ENCODE data around the gene OR10V1.
"Not testable (repeated sequence)": the region's sequence is repeated elsewhere in the genome, so short reads cannot be mapped to it uniquely, and the experiment has no call there.

OR10V1 gene

DNA sequence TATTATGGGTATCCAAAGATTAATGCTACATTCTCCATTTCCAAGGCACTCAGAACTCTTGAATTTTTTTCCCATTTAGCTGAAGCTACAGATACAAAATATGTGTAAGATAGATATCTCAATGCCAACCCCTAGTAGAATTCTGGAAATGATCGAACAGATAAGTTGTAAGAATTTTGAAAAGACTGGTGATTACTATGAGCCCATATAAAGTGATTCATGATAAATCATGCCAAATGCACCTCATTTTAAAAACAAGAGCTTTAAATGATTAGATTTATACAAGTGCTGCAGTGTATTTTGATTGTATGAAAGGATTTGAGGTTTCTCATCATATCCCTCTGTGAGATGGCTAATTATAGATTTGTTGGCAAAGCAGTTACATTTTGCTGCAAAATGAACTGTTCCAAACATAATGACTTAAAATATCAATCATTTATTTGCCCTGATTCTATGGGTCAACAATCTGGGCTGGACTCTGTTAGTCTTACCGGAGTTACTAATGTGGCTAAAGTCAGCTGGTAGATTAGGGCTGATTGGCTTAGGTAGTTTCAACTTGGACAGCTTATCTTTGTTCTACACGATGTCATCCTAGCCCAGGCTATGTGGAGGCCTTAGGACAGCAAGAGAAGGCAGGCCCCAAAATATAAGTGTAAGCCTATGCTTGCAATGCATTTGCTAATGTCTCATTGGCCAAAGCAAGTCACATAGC, 3.4 kb downstream of the OR10V1 start:
- in situ Hi-C loops (cut with MboI; ENCODE audit: low sequenced_read_pairs): no loop called here

DNA sequence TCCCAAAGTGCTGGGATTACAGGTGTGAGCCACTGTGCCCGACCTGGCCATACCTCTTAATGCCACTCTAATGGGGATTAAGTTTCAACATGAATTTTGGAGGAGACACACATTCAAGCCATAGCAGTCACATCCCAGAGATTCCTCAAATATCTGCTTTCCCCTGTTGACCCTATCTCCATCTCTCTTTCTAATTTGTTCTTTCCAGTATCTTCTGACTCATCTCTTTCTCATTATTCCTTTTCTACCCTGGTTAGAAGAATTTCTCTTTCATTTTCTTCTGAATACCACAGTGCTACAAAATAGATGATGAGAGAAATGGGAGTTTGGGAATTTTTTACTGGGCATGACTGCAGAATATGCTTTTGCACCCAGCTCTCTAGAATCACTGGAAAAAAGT, 5.1 kb downstream of the OR10V1 start:
- in situ Hi-C loops (cut with MboI; ENCODE audit: low sequenced_read_pairs): no loop called here

DNA sequence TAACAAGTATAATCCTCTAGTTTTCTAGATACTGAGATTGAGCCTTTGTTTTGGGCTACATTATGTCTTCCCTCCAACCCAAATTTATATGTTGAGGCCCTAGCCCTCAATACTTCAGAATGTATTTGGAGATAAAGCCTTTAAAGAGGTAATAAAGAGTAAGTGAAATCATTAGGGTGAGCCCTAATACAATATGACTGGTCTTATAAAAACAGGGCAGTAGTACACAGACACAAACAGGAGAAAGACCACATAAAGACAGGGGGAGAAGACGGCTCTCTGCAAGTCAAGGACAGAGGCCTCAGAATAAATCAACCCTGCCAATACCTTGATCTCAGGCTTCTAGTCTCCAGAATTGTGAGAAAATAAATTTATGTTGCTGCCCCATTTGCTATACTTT, 6.3 kb downstream of the OR10V1 start:
- in situ Hi-C loops (cut with MboI; ENCODE audit: low sequenced_read_pairs): no loop called here

DNA sequence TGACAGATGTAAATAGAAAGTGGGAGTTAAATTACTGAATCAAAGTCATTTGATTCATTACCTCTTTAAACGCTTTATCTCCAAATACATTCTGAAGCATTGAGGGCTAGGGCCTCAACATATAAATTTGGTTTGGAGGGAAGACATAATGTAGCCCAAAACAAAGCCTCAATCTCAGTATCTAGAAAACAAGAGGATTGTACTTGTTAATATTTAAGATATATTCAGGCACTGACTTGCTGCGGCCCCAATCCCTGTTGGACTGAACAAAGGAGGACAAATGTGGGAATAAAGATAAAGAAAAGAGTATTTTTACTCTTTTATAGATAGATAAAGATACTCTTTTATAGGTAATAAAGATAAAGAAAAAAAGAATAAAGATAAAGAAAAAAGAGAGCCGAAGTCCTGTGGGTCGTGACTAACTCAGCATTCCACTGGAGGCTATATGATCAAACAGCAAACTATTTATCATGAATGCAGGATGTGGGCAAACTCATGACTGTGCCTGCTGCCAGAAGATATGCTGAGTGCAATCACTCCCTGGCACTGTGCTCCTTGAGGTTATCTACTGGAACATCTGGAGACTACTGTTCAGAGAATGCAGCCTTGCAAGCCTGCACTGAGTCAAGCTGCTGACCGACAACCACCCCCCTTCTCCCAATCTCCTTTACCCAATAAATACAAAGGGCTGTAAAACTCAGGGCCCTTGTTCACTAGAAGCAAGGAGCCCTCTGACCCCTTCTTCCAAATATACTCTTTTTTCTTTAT, 6.9 kb downstream of the OR10V1 start:
- in situ Hi-C loops (cut with MboI; ENCODE audit: low sequenced_read_pairs): no loop called here

DNA sequence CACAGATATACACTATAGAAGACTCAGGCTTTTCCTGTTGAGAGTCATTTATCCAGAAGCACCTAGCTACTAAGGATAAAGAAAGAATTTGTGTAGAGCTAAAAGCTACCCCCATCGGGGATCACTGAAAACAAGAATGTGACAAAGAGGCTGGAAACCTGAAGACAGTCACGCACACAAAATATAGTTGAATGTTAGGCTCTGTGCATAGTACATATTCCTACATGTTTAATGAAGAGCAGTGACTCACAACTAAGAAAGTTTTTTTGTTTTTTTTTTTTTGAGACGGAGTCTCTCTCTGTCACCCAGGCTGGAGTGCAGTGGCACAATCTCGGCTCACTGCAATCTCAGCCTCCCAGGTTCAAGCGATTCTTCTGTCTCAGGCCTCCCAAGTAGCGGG, 8.4 kb downstream of the OR10V1 start:
- in situ Hi-C loops (cut with MboI; ENCODE audit: low sequenced_read_pairs): no loop called here

DNA sequence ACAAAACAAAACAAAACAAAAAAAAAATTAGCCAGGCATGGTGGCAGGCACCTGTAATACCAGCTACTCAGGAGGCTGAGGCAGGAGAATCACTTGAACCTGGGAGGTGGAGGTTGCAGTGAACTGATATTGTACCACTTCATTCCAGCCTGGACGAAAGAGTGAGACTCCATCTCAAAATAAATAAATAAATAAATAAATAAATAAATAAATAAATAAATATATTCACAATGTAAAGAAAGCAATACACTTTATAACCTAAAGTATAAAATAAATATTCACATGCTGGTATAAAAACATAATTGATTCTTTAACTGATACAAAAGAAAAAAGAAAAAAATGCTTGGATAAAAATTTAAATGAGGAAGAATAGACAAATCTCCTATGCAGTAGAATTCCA, 10.1 kb downstream of the OR10V1 start:
- in situ Hi-C loops (cut with MboI; ENCODE audit: low sequenced_read_pairs): not testable (repeated sequence)

DNA sequence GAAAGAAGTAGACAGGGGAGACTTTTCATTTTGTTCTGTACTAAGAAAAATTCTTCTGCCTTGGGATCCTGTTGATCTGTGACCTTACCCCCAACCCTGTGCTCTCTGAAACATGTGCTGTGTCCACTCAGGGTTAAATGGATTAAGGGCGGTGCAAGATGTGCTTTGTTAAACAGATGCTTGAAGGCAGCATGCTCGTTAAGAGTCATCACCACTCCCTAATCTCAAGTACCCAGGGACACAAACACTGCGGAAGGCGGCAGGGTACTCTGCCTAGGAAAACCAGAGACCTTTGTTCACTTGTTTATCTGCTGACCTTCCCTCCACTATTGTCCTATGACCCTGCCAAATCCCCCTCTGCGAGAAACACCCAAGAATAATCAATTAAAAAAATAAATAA, 13.5 kb downstream of the OR10V1 start:
- in situ Hi-C loops (cut with MboI; ENCODE audit: low sequenced_read_pairs): not testable (repeated sequence)

DNA sequence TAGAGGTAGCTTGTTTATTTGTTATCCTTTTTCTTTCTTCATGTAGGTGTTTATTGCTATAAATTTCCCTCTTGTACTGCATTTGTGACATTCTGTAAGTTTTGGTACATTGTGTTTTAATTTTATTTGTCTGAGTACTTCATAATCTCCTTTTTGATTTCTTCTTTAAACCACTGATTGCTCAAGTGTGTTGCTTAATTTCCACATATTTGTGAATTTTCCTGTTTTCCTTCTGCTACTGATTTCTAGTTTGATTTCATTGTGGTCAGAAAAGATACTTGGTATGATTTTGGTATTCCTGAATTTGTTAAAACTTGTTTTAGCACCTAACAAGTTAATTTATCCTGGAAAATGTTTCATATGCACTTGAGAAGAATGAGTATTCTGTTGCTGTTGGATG, 15.1 kb downstream of the OR10V1 start:
- in situ Hi-C loops (cut with MboI; ENCODE audit: low sequenced_read_pairs): no loop called here

DNA sequence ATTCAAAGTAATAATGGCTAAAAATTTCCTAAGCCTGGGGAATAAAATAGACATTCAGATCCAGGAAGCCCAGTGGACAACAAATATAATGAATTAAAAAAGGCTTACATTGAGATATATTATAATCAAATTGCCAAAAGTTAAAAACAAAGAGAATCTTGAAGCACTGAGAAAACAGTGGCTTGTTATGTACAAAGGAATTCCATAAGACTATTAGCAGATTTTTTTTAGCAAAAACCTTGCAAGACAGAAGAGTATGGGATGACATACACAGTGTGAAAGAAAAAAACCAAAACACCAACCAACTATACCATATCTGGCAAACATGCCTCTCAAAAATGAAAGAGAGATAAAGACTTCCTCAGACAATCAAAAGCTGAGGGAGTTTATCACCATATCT, 20.7 kb downstream of the OR10V1 start:
- in situ Hi-C loops (cut with MboI; ENCODE audit: low sequenced_read_pairs): no loop called here

DNA sequence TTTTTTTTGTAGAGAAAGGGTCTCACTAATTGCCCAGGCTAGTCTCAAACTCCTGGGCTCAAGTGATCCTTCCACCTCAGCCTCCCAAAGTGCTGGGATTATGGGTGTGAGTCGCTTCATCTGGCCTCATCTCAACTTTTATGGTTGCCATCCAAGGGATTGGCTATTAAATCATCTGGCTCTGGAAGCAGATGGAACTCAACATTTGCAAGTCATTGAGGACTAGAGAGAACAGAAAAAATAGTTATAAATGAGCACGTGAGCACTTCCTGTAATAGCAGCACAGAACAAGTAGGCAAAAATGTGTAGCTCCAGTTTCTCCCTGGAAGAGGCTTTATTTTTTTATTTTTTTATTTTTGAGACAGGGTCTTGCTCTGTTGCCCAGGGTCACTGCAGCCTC, 22.5 kb downstream of the OR10V1 start:
- in situ Hi-C loops (cut with MboI; ENCODE audit: low sequenced_read_pairs): no loop called here

DNA sequence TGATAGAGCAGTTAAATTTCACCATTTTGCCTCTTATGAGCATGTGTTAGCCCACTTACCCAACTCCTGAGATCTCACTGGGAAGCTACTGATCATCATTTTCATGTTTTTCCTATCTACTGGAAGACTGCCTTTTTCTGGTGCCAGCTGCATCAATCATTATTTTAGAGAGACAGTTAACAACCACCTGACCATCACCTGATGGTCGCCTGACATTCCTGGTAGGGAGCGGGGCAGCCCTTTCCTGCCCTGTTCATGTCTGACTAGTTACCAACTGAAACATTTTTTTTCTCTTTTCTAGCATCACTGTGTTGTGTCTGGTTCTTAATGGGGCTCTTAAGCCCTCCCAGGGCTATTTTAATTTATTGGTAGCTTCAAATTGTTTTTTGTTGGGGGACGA, 24.6 kb downstream of the OR10V1 start:
- in situ Hi-C loops (cut with MboI; ENCODE audit: low sequenced_read_pairs): no loop called here

DNA sequence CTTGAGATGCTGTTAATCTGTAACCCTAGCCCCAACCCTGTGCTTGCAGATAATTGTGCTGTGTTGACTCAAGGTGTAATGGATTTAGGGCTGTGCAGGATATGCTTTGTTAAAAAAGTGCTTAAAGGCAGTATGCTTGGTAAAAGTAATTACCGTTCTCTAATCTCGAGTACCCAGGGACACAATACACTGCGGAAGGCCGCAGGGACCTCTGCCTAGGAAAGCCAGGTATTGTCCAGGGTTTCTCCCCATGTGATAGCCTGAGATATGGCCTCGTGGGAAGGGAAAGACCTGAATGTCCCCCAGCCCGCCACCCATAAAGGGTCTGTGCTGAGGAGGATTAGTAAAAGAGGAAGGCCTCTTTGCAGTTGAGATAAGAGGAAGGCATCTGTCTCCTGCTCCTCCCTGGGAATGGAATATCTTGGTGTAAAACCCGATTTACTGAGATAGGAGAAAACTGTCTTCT, 32.4 kb downstream of the OR10V1 start:
- in situ Hi-C loops (cut with MboI; ENCODE audit: low sequenced_read_pairs): not testable (repeated sequence)

DNA sequence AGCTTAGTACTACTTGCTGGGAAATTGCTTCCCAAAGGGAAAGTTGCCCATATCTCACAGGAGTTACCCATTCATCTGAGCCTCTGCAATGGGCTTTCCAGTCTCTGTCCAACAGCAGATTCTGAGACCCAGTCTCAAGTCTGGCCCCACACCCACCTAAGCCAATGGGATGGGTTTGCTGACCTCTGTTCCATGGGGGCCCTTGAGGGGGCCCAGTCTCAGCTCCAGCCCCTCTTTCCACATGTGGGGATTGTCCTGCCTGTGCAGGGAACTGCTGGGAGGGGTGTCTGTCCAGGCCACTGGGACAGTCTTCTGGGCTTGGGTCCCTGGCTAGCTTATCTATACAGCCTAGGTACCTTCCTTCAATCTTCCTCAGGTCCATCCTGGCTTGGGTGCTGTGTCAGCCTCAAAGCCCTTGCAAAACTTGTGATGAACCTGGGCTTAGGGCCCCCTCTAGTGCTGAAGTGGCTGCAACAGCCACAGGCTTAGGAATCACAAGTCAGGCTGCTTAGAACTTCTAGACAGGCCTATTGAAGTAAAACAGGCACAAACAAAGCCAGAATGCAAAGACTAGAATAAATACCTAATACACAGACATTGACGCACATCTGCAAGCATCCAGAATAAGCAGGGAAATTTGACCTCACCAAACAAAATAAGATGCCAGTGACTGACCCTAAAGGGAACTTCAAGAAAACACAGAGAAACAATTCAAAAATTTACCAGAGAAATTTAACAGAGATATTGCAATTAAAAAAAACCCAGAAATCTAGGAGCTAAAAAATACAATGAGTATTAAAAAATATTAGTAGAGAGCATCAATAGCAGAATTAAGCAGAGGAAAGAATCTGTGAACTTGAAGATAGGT, 33.1 kb downstream of the OR10V1 start:
- in situ Hi-C loops (cut with MboI; ENCODE audit: low sequenced_read_pairs): no loop called here

DNA sequence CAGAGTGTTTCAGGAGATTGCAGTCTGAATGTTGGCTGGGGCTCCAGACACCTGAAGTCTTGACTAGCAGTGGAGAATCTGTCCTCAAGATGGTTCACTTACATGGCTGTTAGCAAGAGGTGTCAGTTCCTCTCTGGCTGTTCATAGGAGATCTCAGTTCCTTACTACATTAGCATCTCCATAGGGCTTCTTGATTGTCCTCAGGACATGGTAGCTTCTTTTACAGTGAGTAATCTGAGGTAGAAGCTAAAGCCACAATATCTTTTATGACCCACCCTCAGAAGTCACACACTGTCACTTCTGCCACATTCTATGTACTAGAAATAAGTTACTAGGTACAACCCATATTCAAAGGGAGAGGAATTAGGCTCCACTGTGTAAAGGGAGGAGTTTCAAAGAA, 34.3 kb downstream of the OR10V1 start:
- in situ Hi-C loops (cut with MboI; ENCODE audit: low sequenced_read_pairs): no loop called here

DNA sequence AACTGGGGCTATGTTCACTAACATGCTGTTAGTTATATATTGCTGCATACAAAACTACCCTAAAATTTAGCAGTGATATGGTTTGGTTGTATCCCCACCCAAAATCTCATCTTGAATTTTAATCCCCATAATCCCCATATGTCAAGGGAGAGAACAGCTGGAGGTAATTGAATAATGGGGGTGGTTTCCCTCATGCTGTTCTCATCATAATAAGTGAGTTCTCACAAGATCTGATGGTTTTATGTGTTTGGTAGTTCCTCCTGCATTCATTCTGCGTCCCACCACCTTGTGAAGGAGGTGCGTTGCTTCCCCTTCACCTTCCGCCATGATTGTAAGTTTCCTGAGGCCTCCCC, 34.9 kb downstream of the OR10V1 start:
- in situ Hi-C loops (cut with MboI; ENCODE audit: low sequenced_read_pairs): no loop called here

DNA sequence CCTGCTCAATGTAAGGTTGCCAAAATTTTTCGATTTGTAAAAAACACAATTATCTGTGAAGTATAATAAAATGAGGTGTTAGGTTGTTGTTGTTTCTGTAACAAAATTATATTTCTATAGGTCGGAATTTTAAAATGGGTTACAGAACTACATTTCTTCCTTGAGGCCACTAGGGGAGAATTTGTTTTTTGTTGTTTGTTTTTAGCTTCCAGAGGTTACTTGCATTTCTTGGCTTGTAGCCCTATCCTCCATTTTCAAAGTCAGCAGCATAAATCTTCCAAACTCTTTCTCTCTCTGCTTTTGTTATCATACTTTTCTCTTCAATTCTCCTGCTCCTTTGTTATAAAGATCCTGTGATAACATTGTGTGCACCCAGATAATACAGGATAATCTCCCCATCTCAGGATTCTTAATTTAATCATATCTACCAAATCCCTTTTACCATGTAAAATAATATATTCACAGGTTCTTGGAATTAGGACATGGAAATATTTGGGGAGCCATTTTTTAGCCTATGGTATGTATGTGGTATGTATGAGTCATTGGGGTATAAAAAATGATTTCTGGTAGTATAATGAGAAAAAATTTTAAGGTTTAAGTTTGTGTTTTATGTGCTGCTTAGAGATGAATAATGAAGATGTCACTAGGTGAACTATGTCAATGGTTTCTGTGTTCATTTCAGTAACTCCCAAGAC, 35.4 kb downstream of the OR10V1 start:
- in situ Hi-C loops (cut with MboI; ENCODE audit: low sequenced_read_pairs): no loop called here

DNA sequence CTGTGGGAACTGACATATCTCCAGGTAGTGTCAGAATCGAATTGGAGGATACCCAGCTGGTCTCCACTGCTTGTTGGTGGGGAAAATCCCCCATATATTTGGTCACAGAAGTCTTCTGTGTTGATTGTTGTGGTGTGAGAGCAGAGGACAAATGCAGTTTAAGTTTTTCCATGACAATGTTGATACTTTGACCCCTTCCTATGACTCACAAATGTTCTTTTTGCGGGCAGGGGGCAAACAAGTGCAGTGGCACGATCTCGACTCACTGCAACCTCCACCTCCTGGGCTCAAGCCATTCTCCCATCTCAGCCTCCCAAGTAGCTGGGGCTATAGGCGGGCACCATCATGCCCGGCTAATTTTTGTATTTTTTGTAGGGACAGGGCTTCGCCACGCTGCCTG, 37.4 kb downstream of the OR10V1 start:
- in situ Hi-C loops (cut with MboI; ENCODE audit: low sequenced_read_pairs): no loop called here

DNA sequence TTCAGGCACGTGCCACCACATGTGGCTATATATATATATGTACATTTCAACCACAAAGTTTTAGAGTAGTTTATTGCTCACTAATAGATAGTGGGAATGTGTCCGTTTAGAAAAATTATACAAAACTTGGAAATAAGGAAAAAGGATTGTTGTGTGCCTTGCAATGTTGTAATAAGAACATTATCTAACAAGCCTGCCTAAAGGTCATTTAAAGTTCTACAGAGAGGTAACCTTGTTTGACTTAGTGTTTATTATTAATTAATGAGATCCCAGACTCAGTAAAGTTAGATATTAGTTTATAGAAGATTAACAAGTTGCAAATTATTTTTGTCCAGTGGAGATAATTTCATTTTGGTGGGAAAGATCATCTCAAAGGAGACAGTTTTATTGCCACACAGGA, 39.4 kb downstream of the OR10V1 start:
- in situ Hi-C loops (cut with MboI; ENCODE audit: low sequenced_read_pairs): no loop called here

DNA sequence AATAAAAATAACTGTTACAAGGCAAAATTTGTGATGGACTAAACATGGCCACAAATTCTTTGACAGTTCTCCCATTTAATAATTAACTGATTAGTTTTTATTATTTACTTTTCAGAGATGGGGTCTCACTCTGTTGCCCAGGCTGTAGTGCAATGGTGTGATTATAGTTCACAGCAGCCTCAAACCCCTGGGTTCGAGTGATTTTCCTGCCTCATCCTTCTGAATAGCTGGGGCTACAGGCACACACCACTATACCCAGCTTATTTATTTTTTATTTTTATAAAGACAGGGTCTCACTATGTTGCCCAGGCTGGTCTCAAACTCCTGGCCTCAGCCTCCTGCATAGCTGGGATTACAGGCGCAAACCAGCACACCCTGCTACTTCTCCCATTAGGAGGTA, 40.4 kb downstream of the OR10V1 start:
- in situ Hi-C loops (cut with MboI; ENCODE audit: low sequenced_read_pairs): no loop called here

DNA sequence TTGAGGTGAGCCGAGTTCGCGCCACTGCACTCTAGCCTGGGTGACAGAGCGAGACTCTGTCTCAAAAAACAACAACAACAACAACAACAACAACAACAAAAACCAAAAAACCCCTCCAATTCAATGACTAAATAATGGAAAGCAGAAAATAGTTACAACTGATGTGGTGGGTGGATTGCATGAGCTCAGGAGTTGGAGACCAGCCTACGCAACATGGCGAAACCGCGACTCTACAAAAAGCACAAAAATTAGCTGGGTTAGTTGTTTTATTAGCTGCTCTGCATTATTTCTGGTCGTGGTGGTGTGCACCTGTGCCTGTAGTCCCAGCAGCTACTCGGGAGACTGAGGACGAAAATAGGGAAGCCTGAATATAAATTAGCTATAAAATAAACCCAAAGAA, 42.2 kb downstream of the OR10V1 start:
- in situ Hi-C loops (cut with MboI; ENCODE audit: low sequenced_read_pairs): no loop called here

DNA sequence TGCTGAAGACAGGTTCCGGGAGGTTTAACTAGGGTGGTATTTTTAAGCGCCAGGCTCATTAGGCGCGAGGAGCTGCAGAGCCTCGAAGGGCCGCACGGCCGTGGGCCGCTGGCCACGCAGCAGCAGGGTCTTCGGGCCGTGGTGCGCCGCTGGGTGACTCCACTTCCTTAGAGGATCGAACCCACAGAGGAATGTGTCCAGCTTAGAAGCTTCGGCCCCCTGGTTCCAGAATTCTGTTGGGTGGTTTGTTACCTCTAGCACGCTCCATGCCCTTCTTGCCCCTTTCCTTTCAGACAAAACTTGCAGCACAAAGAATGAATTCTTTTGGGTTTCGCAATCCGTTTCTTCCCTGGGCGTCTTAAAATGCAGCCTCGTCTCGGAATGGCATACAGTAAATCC, 44.0 kb downstream of the OR10V1 start:
- in situ Hi-C loops (cut with MboI; ENCODE audit: low sequenced_read_pairs): no loop called here
